NCI-H2227 (cell line): ENCODE results near the gene ORC5.
"Not testable (repeated sequence)": the region's sequence is repeated elsewhere in the genome, so short reads cannot be mapped to it uniquely, and the experiment has no call there.

Experiments
- DNase-seq: peaks from one replicate; lab custom pipeline; 2025; ENCODE audit not compliant: unreplicated experiment; lab: John Stamatoyannopoulos, UW

ORC5 gene

GRCh38 chr7:104207731-104208420 lies at the start of gene ORC5:
Gene ORC5, minus strand, starts transcription at chr7:104208013. Its CDS starts 109 bp downstream, at chr7:104207904.
- peak; percentile 93 for DNase-seq

DNA sequence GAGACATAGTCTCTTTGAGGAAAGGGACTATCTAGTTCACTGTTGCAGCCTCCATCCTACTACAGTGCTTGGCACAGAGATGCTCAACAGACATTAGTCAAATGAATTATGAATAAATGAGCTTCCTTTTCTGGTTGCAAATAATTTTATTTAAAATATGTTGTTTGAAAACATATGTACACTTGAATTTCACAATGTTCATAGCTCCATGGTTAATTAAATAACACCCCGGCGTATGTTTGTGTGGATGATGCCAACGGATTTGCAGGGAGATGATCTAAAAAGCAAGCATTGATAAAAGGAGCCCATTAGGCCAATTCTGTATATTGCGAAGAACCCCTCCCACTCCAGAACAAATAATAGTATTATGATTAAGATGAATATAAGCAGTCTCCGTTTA lies 47.8 kb upstream of the ORC5 start:
- DNase-seq = no peak

GRCh38 chr7:104255194-104255593 lies 47.4 kb upstream of the ORC5 start:
- DNase-seq = no peak

GRCh38 chr7:104254696-104255095 lies 46.9 kb upstream of the ORC5 start:
- no peak for DNase-seq

DNA sequence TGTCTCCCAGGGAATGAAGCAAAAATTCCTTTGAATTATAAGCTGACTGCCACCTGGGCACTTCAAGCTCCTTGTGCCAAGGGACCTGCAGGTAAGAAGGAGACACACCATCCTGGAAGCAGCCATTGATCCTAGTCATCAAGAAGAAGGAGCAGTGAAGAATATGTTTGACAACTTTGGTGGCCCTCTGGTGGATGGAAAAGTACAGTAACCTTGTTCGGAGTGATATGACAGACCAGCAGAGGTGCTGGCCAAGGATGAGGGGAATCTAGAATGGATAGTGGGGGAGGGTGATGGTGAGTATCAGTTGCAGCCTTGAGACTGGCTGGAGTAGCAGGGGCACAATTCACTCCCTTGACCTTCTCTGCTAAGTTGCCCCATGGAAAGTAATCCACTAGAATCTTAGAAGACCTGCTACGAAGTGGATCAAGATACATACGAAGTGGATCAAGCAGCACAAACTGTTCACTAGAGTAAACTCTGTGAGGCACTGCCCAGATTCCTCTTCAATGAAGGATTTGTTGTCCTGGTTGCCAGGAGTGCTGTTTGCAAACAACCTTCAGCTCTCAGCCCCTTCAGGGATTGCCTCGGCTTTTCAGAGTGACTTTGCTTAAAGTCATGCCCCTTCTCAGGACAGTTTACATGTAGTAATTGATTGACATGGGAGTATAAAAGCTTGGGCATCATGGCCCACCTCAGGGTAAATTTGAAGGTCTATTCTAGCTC lies 44.8 kb upstream of the ORC5 start:
- DNase-seq = peak; percentile 24

GRCh38 chr7:104242638-104243037 lies 34.8 kb upstream of the ORC5 start:
- no peak for DNase-seq

- no peak for DNase-seq
These were observed 33.9 kb upstream of the ORC5 start for GRCh38 chr7:104241538-104242209.

DNA sequence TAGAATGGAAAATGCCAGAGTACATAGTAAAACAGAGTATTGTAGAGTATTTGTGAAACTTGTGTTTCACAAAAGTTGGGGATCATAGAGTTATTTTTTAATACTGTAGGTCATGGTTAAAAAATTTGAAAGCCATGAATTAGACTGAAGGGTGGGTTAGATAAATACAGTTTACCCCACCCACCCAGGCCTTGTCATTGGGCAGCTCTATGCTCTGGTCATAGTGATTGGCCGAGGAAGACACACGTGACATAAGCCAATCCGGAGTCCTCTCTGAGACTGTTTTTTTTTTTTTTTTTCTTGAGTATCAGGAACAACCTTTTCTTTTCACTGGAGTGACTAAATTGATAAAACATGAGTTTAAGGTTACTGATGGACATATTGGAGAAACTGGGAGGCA lies 33.3 kb upstream of the ORC5 start:
- DNase-seq = no peak

DNA sequence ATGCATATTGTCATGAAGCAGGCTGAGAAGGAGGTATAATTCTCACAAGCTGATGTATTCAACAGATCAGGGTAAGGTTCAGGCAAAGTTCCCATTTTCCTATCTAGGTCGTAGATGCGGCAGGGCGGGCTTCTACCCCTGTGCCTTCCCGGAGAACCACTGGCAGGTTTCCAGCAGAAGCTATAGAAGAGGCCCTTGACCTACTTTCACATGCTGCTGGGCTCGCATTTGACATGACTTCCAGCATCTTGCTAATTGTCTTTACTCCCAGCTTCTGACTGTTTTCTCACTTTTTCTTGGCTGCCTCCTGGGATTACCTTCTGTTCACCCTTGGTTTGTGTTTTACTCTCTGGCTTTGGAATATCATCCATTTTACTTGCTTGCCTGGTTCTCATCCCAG lies 32.6 kb upstream of the ORC5 start:
- peak; percentile 77 for DNase-seq

GRCh38 chr7:104234990-104235389 lies 27.2 kb upstream of the ORC5 start:
- DNase-seq = not testable (repeated sequence)

- peak; percentile 73 for DNase-seq
These were observed 23.5 kb upstream of the ORC5 start for GRCh38 chr7:104231054-104232046.

GRCh38 chr7:104230606-104231005 lies 22.8 kb upstream of the ORC5 start:
- peak; percentile 31 for DNase-seq

- no peak for DNase-seq
These were observed 20.6 kb upstream of the ORC5 start for GRCh38 chr7:104228442-104228841.

DNA sequence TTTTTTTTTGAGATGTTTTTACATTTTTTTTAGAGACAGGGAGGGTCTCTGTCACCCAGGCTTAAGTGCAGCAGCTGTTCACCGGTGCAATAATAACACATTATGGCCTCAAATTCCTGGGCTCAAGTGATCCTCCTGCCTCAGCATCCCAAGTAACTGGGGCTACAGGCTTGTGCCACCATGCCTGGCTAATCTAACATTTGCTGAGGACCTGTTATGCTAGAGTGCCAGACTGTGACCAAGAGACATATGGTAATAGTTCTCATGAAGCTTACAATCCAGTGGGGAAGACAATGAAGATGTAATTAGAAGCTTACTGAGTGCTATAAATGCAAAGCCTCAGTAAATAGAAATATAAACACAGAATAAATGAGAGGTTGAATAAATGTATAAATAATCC lies 17.6 kb upstream of the ORC5 start:
- no peak for DNase-seq

GRCh38 chr7:104217620-104218019 lies 9.8 kb upstream of the ORC5 start:
- no peak for DNase-seq

DNA sequence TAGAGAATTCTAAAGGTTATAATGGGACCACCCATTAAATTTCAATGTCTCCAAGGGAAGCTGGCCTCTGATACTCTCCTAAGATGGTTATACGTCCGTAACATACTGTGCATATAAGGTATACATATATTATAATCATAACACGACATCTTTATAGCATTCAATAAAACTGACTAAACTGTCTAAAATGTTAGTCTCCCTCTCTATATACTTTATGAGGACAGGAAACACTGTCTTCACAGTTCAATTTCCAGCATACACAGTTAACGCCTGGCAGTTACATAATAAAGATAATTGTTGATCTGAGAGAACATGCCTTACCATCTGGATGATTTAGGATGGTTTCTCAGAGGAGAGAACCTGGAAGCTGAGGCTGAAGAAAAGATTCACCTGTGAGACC lies 1.2 kb upstream of the ORC5 start:
- DNase-seq = no peak

- no peak for DNase-seq
These were observed 588 bp upstream of the ORC5 start for GRCh38 chr7:104208421-104208780.

DNA sequence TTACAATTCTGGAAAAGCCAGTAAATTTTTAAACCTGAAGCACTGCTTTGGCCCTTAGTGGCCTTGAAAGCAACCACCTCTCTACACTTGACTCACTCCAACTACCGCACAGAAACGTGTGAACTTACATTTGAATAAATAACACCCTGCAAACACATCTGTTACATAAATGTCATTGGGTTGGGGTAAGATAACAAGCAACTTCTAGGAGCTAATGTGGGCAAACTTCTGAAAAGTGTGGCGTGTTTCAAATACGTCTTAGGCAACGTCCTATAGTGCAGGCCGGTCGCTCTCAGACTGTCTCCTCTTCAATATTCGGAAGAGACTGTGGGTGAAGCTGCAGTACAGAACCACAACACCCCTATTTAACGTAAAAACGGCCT lies 474 bp downstream of the ORC5 start:
- DNase-seq = no peak

GRCh38 chr7:104206841-104207240 lies 972 bp downstream of the ORC5 start:
- DNase-seq = no peak

- no peak for DNase-seq
These were observed 9.0 kb downstream of the ORC5 start for GRCh38 chr7:104198673-104199278.

DNA sequence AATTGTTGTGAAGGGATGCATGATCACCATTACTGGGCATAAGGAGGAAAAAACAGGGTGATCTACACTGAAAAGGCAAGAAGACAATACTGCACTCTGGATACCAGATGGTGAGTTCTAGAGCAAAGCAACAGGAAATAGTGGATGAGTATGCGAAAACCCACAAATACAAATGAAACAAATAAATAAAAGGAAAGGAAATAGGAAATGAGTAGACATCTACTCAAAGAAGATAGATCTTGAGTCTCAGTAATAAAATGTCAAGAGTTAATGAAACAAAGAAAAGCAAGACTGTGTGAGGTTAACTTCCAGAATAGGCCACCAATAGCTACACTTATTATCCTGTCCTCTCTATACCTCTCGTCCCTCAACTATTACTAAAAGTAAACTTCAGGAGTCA lies 11.7 kb downstream of the ORC5 start:
- no peak for DNase-seq
